Activated naive CD4-positive, alpha-beta T cell treated with anti-CD3 and anti-CD28 coated beads, Interleukin-2, amount 50 U/mL, for 72 hours (primary cell): Measurements from ENCODE around the gene PTTG1. TPM values are rescaled to one million over a fixed set of nuclear protein-coding genes. Genes with fewer than 3 reads are reported as not detected.

Experiments
- ATAC-seq, 2 donors: fragments of 150-1000 bp; cut with Tn5 transposase; 2 replicates each; pipeline ENCODE4 v1.10.0; 2021; ENCODE audit warnings: mild to moderate bottlenecking in 2 of 2, moderate library complexity in 2 of 2
- DNase-seq, 2 donors: peaks; one replicate each; pipeline ENCODE4 v3.0.0; 2021 to 2022; ENCODE audit warnings: low spot score in 2 of 2
- H3K27ac Mint-ChIP-seq, 2 donors: one replicate each; pipeline ENCODE4 v1.8.0; 2022; ENCODE audit warnings: mild to moderate bottlenecking in 2 of 2, mixed read lengths in 2 of 2
- H3K36me3 Mint-ChIP-seq, 2 donors: one replicate each; pipeline ENCODE4 v1.8.0; 2022; ENCODE audit warnings: mixed read lengths in 2 of 2
- H3K9me3 Mint-ChIP-seq, 2 donors: one replicate each; pipeline ENCODE4 v1.8.0; 2022; ENCODE audit warnings: mixed read lengths in 2 of 2
- total RNA-seq, 2 donors: library from RNA; stranded (reverse); gene quantifications; one replicate each; pipeline ENCODE4 v1.2.3, GENCODE V29; 2022

PTTG1 gene
- total RNA-seq: 100 to 1,000 TPM; 165 to 373 TPM

- peak; percentile 82 to 84 for ATAC-seq
- Mint-ChIP-seq H3K9me3 (no peaks in the 10 kb centered on the region), H3K36me3 (peaks cover 35 to 50% of the 10 kb centered on the region in 2 donors)
These were observed at the start of gene PTTG1 for GRCh38 chr5:160421625-160422258. Gene PTTG1, plus strand, starts transcription at chr5:160421855. Its CDS starts 458 bp downstream, at chr5:160422313.

DNA sequence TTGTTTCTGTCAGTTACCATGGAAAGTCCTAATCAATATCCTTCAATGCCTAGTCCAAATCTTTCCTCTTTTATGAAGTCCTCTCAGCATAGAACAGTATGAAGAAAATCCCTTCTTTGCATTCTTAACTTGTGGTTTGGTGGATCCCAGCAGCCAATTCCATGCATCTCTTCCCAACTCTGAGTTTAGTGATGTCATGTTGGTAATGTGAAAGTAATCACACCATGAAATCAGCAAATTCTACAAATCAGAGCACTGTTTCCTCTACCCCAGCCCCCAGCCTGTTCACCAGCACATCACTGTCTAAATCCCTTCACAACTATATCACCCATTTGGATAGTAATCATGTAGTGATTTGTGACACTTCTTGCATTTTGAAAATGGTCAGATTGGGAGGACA, 46.5 kb upstream of the PTTG1 start:
- no peaks in the 10 kb centered on the region for H3K9me3 Mint-ChIP-seq
- ATAC-seq (no peak), DNase-seq (no peak)
- H3K27ac Mint-ChIP-seq: no peak overlapping the region
- H3K36me3 Mint-ChIP-seq: peaks cover 0 to 7% of the 10 kb centered on the region in 2 donors

More at GRCh38 chr5:160421625-160422258, at the start of gene PTTG1:
- DNase-seq: peak; percentile 92 to 94
- peak within 1 kb of the TSS; percentile 98 for H3K27ac Mint-ChIP-seq

DNA sequence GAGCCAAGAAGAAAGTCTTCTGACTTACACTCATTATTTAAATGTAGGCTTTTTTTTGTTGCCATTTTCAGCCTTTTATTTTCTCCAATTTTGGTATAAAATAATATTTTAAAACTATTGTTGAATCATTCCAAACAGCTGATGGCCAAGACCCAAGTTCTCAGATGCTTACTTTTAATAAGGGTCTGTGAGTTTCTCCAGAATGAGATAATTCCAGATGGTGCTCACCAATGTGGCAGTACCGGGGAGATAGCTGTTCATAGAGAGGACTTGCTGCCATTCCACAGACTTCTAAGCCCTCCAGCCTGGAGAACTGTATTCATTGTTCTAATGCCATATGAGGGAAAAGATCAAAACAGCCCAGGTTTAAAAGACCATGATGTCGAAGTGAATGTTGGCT, 46.0 kb upstream of the PTTG1 start:
- Mint-ChIP-seq H3K27ac (no peak overlapping the region), H3K36me3 (peaks cover 0 to 6% of the 10 kb centered on the region in 2 donors), H3K9me3 (no peaks in the 10 kb centered on the region)
- ATAC-seq (no peak), DNase-seq (no peak)

- Mint-ChIP-seq H3K27ac (no peak overlapping the region), H3K9me3 (no peaks in the 10 kb centered on the region), H3K36me3 (no peaks in the 10 kb centered on the region)
- ATAC-seq (no peak), DNase-seq (no peak)
These were observed 45.2 kb upstream of the PTTG1 start for GRCh38 chr5:160376416-160376815.

DNA sequence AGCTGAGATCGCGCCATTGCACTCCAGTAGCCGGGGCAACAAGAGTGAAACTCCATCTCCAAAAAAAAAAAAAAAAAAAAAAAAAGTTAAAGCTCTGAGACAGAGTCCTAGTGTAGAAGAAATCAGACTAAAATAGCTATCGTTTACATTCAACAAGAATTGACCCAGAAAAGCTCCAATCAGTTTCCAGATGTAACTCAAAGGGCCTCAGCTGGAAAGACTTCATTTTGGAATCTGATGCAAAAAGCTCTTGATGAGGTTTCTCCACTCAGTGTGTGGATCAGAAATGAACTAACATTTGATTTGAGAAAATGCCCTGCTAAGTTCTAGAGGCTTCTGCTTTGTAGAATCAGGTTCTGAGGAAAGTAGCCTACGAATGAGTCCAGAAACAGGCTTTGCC, 44.0 kb upstream of the PTTG1 start:
- Mint-ChIP-seq H3K36me3 (no peaks in the 10 kb centered on the region), H3K27ac (no peak overlapping the region), H3K9me3 (no peaks in the 10 kb centered on the region)
- DNase-seq (no peak), ATAC-seq (no peak)

- no peak overlapping the region for H3K27ac Mint-ChIP-seq
- no peak for DNase-seq
- H3K9me3 Mint-ChIP-seq: no peaks in the 10 kb centered on the region
- no peaks in the 10 kb centered on the region for H3K36me3 Mint-ChIP-seq
- ATAC-seq: no peak
These were observed 43.3 kb upstream of the PTTG1 start for GRCh38 chr5:160378330-160378729.

DNA sequence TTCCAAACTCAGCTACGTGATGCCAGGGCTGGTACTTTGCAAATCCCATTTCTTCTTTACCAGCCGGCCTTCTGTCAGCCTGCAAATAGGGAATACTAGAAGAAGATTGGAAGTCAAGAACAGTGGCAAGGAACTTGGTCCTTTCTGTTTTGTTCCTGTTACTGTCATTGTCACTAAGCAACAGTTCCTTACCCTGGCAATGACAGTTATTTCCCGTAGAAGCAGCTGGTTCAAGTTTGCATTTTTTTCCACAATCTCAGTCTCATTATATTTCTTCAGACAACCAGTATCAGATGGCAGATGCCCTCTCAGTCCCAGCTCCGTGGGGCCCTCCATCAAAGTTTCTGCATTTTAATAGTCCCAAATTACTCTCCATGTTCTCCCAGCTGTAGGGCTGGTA, 42.1 kb upstream of the PTTG1 start:
- ATAC-seq (no peak), DNase-seq (no peak)
- Mint-ChIP-seq H3K27ac (no peak overlapping the region), H3K9me3 (no peaks in the 10 kb centered on the region), H3K36me3 (no peaks in the 10 kb centered on the region)

DNA sequence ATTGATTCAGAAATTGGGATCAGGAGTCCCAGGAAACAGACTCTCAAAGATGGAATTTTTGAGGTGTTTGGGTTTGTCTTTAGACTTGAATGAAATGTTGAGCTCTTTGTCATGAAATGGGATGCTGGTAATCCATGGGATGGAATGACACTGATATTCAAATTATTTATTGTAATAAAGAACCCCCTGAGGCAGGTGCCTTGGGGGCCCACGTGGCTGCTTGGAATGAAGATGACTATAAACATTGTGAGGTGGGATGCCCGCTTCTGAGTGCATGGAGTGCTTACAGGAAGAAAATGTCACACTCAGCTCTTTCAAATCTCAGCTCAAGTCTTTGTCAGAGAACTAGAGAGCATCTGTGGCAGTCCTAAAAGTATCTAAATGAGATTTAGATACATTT, 41.6 kb upstream of the PTTG1 start:
- ATAC-seq (no peak), DNase-seq (no peak)
- Mint-ChIP-seq H3K27ac (no peak overlapping the region), H3K36me3 (no peaks in the 10 kb centered on the region), H3K9me3 (no peaks in the 10 kb centered on the region)

- ATAC-seq (no peak), DNase-seq (no peak)
- peaks cover 0 to 4% of the 10 kb centered on the region in 2 donors for H3K36me3 Mint-ChIP-seq
- H3K27ac Mint-ChIP-seq: no peak overlapping the region
- peaks cover 0 to 1% of the 10 kb centered on the region in 2 donors for H3K9me3 Mint-ChIP-seq
These were observed 39.3 kb upstream of the PTTG1 start for GRCh38 chr5:160382346-160382745.

DNA sequence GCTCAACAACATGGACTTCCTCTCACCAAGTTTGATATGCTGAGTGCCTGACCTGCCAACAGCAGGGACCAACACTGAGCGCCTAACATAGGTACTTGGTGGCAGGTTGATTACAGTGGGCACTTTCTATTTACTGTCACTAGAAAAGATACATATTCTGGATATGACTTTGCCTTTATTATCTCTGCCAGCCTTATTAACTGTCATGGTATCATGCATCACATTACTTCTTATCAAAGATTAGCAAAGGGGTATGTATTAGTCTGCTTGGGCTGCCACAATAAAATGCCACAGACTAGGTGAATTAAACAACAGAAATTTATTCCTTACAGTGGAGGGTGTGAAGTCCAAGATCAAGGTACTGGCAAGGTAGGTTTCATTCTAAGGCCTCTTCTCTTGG, 37.0 kb upstream of the PTTG1 start:
- no peak for DNase-seq
- peaks cover 4 to 12% of the 10 kb centered on the region in 2 donors for H3K9me3 Mint-ChIP-seq
- no peak for ATAC-seq
- H3K27ac Mint-ChIP-seq: no peak overlapping the region
- H3K36me3 Mint-ChIP-seq: peaks cover 16 to 20% of the 10 kb centered on the region in 2 donors

- Mint-ChIP-seq H3K9me3 (peaks cover 4 to 12% of the 10 kb centered on the region in 2 donors), H3K27ac (no peak overlapping the region), H3K36me3 (peaks cover 16 to 20% of the 10 kb centered on the region in 2 donors)
- ATAC-seq: no peak
- DNase-seq: no peak
These were observed 36.2 kb upstream of the PTTG1 start for GRCh38 chr5:160385496-160385895.

GRCh38 chr5:160387445-160387844, 34.2 kb upstream of the PTTG1 start:
- Mint-ChIP-seq H3K9me3 (peaks cover 4 to 12% of the 10 kb centered on the region in 2 donors), H3K27ac (no peak overlapping the region), H3K36me3 (peaks cover 16 to 20% of the 10 kb centered on the region in 2 donors)
- ATAC-seq (no peak), DNase-seq (no peak)

DNA sequence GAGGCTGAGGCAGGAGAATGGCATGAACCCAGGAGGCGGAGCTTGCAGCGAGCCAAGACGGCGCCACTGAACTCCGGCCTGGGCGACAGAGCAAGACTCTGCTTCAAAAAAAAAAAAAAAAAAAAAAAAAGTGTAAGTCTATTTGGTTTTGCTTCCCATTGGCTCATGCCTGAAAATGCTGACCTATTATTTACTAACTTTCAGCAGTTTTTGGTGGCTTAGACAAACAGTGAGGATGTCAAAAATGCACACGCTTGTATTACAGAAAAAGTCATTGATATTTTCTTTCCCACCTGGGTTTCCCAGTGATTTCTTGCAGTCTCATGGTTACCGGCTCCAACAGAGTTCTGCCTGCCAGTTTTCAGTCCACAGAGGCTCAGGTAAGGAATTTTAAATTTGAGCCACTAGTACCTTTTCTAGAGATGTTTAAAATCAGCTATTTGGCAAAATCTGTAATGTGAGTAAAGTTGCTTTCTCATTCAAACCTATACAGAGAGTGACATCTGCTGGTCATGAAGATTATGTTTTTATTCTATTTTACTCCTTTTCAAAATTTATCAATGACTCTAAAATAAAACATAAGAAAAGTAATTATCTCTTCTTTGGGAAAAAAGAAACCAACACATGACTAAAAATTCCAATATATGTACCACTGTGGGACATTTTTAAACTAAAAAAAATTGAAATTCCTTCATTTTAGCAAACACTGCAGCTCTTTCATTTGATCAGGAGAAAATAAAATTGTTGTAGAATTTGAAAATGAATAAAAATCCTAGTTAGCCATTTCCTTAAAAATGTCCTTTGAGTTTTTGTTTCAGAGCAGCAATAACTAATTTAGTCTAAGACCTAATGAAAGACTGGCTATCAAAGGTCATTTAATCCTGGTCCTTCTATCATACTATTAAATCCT, 30.6 kb upstream of the PTTG1 start:
- H3K9me3 Mint-ChIP-seq: peaks cover 4 to 12% of the 10 kb centered on the region in 2 donors
- ATAC-seq: no peak
- peaks cover 16 to 20% of the 10 kb centered on the region in 2 donors for H3K36me3 Mint-ChIP-seq
- no peak overlapping the region for H3K27ac Mint-ChIP-seq
- no peak for DNase-seq

- Mint-ChIP-seq H3K9me3 (no peaks in the 10 kb centered on the region), H3K36me3 (peaks cover 0 to 8% of the 10 kb centered on the region in 2 donors), H3K27ac (no peak overlapping the region)
- DNase-seq: no peak
- no peak for ATAC-seq
These were observed 26.5 kb upstream of the PTTG1 start for GRCh38 chr5:160395111-160395510.

DNA sequence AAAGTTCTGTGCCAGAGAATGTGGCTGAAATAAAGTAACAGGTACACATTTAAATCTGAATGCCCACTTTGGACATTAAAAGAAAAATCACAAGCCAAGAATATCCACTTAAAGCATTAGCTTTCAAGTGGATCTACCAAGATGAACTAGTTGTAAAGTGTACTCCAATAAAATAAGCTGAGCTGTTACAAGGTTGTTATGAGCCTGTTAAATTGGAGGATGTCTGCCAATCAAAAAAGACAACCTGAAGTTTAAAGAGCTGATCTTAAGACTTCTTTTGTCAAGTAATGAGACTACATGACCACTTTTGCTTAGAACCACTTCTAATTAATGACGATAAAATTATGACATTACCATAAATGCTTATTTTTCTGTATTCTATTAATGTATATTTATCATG, 24.2 kb upstream of the PTTG1 start:
- Mint-ChIP-seq H3K27ac (no peak overlapping the region), H3K9me3 (no peaks in the 10 kb centered on the region), H3K36me3 (peaks cover 0 to 10% of the 10 kb centered on the region in 2 donors)
- ATAC-seq (no peak), DNase-seq (no peak)

DNA sequence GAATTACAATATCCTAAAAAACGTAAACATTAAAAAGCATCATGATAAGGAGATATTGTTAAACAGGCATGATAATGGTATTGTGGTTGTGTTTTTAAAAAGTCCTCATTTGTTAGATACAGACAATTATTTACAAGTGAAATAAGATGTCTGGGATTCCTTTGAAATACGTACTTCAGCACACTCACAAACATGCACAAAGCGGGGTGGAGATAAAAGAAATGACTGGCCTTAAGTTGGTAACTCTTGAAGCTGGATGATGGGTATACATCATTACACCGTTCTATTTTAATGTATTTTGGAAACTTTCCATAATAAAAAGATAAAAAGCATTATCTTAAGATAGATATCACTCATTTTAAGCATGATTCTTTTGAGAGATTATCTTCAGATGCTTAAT, 22.8 kb upstream of the PTTG1 start:
- no peaks in the 10 kb centered on the region for H3K9me3 Mint-ChIP-seq
- ATAC-seq (no peak), DNase-seq (no peak)
- H3K36me3 Mint-ChIP-seq: peaks cover 2 to 10% of the 10 kb centered on the region in 2 donors
- H3K27ac Mint-ChIP-seq: peak overlapping the region; percentile 55 to 95
